GM12875 (cell line): Measurements from ENCODE around the gene POLR2E.

ENCODE experiments used
- H3K4me3 ChIP-seq: one replicate; pipeline ENCODE4 v1.5.1; 2011; ENCODE audit warnings: low read depth, low read length, control low read depth
- TF ChIP-seq, protein P1 (sequence below): IDR thresholded peaks from 2 replicates; pipeline ENCODE4 v1.5.1; 2011; ENCODE audit warnings: low read depth, mild to moderate bottlenecking, control low read depth, inconsistent platforms, low read length, moderate library complexity, borderline replicate concordance; ENCODE audit not compliant: insufficient read depth

POLR2E gene

DNA sequence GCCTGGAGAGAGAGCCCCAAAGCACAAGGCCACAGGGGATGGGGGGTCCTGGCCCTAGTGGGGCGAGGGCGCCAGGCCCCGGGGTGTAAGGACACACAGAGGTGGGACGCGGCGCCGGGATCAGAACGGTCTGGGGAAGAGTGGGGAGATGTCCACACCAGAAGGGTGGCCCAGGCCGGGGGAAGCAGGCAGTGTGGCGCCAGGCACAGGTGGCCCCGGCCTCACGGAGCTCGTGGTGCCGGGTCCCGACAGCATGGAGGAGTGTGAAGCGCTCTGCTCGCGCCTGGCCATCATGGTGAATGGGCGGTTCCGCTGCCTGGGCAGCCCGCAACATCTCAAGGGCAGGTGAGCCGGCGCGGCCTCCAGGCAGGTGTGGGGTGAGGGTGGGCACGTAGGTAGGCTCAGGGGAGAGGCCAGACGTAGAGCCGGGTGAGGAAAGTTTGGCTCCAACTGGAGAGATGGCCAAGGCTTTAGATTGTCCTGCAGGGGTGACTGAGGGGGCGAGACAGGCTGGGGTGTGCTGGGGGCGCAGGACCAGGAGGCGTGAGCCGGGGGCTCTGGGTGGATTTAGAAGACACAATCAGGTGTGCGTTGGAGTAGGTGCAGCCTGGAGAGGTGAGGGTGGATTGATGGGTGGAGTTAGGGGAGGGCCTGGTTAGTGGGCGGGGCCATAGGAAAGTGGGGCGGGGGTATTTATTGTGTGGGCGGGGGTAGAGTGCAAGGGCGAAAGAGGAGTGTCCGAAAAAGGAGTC, 31.1 kb downstream of the POLR2E start:
- TF ChIP-seq, protein P1, sequence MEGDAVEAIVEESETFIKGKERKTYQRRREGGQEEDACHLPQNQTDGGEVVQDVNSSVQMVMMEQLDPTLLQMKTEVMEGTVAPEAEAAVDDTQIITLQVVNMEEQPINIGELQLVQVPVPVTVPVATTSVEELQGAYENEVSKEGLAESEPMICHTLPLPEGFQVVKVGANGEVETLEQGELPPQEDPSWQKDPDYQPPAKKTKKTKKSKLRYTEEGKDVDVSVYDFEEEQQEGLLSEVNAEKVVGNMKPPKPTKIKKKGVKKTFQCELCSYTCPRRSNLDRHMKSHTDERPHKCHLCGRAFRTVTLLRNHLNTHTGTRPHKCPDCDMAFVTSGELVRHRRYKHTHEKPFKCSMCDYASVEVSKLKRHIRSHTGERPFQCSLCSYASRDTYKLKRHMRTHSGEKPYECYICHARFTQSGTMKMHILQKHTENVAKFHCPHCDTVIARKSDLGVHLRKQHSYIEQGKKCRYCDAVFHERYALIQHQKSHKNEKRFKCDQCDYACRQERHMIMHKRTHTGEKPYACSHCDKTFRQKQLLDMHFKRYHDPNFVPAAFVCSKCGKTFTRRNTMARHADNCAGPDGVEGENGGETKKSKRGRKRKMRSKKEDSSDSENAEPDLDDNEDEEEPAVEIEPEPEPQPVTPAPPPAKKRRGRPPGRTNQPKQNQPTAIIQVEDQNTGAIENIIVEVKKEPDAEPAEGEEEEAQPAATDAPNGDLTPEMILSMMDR, result no peak
- H3K4me3 ChIP-seq, result no peak overlapping the region

GRCh38 chr19:1063030-1063908, 31.9 kb downstream of the POLR2E start:
- no peak overlapping the region for H3K4me3 ChIP-seq
- TF ChIP-seq, protein P1, result no peak

GRCh38 chr19:1062387-1063029, 32.7 kb downstream of the POLR2E start:
- TF ChIP-seq, protein P1, result no peak

GRCh38 chr19:1061987-1062386, 33.2 kb downstream of the POLR2E start:
- TF ChIP-seq, protein P1, result no peak
- H3K4me3 ChIP-seq, result no peak overlapping the region

More at GRCh38 chr19:1062387-1063029, 32.7 kb downstream of the POLR2E start:
- no peak overlapping the region for H3K4me3 ChIP-seq

DNA sequence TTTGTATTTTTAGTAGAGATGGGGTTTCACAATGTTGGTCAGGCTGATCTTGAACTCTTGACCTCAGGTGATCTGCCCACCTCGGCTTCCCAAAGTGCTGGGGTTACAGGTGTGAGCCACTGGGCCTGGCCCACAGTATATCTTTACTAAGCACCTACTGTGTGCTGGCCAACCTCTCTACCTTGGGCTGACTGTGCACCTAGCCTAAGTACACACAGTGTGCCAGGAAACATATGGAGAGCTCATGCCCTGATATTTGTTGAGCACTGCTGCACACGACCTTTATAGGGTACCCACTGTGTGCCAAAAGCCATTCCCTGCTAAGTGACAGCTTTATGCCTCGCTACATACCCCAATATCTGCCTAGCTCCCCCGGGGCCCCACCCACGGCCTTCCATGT, 34.5 kb downstream of the POLR2E start:
- H3K4me3 ChIP-seq, result no peak overlapping the region
- TF ChIP-seq, protein P1, result no peak

DNA sequence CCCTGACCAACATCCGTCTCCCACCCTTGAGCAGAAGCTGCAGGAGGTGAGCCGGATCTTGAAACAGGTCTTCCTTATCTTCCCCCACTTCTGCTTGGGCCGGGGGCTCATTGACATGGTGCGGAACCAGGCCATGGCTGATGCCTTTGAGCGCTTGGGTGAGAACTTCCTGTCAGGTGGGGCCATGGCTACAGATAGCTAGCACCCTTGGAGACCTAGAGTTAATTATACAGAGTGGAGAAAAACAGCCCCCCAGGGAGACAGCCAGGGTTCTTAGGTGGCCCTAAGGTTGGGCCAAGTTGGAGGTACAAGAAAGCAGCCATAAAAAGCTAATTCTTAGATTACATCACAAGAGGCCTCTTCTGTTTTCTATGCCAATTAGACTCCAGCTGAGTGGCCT, 37.1 kb downstream of the POLR2E start:
- no peak overlapping the region for H3K4me3 ChIP-seq
- TF ChIP-seq, protein P1, result no peak
